WTC11 (cell line): ENCODE measurements around the gene UQCRC2. TPM values are rescaled to one million over a fixed set of nuclear protein-coding genes. Genes with fewer than 3 reads are reported as not detected.

Experiments
- ATAC-seq: fragments of 200-7000 bp; cut with Tn5 transposase; 2 replicates; pipeline ENCODE4 v1.10.0; 2021; ENCODE audit warnings: mild to moderate bottlenecking, moderate library complexity
- CTCF ChIA-PET: fragments of 300-600 bp; sonication (Branson Sonifier 250); formaldehyde crosslinking; loops from one replicate; lab custom pipeline; 2021; ENCODE audit warnings: antibody characterized with exemption; lab: Charles Lee
- POLR2A ChIA-PET: fragments of 350-600 bp; sonication (Branson Sonifier 250); formaldehyde crosslinking; loops from one replicate; lab custom pipeline; 2021; ENCODE audit warnings: antibody characterized with exemption; lab: Charles Lee
- DNase-seq: peaks from one replicate; pipeline ENCODE4 v3.0.0; 2021; ENCODE audit warnings: low spot score
- H3K27ac Mint-ChIP-seq: 2 replicates; pipeline ENCODE4 v1.8.0; 2021; ENCODE audit warnings: mixed read lengths
- H3K27me3 Mint-ChIP-seq: 2 replicates; pipeline ENCODE4 v1.8.0; 2021; ENCODE audit warnings: low read depth, mild to moderate bottlenecking, moderate library complexity, mixed read lengths
- H3K36me3 Mint-ChIP-seq: 2 replicates; pipeline ENCODE4 v1.8.0; 2021; ENCODE audit warnings: mixed read lengths
- H3K4me1 Mint-ChIP-seq: 2 replicates; pipeline ENCODE4 v1.8.0; 2022; ENCODE audit warnings: mixed read lengths
- H3K4me3 Mint-ChIP-seq: 2 replicates; pipeline ENCODE4 v1.8.0; 2021; ENCODE audit warnings: mild to moderate bottlenecking, moderate library complexity, mixed read lengths
- H3K9me3 Mint-ChIP-seq: 2 replicates; pipeline ENCODE4 v1.8.0; 2021; ENCODE audit warnings: mixed read lengths
- ATF1 ChIP-seq: sonication (generic); formaldehyde crosslinking; IDR thresholded peaks from 2 replicates; pipeline ENCODE4 v1.8.1; 2023; ENCODE audit warnings: mild to moderate bottlenecking, moderate library complexity, missing genetic modification reagents
- CREB1 ChIP-seq: sonication (generic); formaldehyde crosslinking; IDR thresholded peaks from 2 replicates; pipeline ENCODE4 v1.8.0; 2023; ENCODE audit warnings: mild to moderate bottlenecking, missing genetic modification reagents
- EMX1 ChIP-seq: fragments of 250-450 bp; sonication (Bioruptor Pico); IDR thresholded peaks from 2 replicates; pipeline ENCODE4 v1.8.0; 2021; ENCODE audit warnings: mild to moderate bottlenecking
- FOXK1 ChIP-seq: sonication (generic); formaldehyde crosslinking; IDR thresholded peaks from 2 replicates; pipeline ENCODE4 v1.8.0; 2022; ENCODE audit warnings: mild to moderate bottlenecking, moderate library complexity, missing genetic modification reagents
- FOXP1 ChIP-seq: sonication (generic); formaldehyde crosslinking; IDR thresholded peaks from 2 replicates; pipeline ENCODE4 v1.8.0; 2022; ENCODE audit warnings: missing genetic modification reagents, mild to moderate bottlenecking, moderate library complexity, borderline replicate concordance
- IRF2 ChIP-seq: sonication (generic); formaldehyde crosslinking; IDR thresholded peaks from 2 replicates; pipeline ENCODE4 v1.8.0; 2022; ENCODE audit warnings: low read depth, missing genetic modification reagents, borderline replicate concordance
- NR1H2 ChIP-seq: sonication (generic); formaldehyde crosslinking; IDR thresholded peaks from 2 replicates; pipeline ENCODE4 v1.9.0; 2021; ENCODE audit warnings: mild to moderate bottlenecking, moderate library complexity, missing genetic modification reagents
- RELA ChIP-seq: sonication (generic); formaldehyde crosslinking; IDR thresholded peaks from 2 replicates; pipeline ENCODE4 v1.8.1; 2022; ENCODE audit warnings: missing genetic modification reagents, mild to moderate bottlenecking, borderline replicate concordance
- SMAD3 ChIP-seq: sonication (generic); formaldehyde crosslinking; IDR thresholded peaks from 2 replicates; pipeline ENCODE4 v1.8.0; 2022; ENCODE audit warnings: missing genetic modification reagents, mild to moderate bottlenecking, borderline replicate concordance
- TCF7 ChIP-seq: sonication (generic); formaldehyde crosslinking; IDR thresholded peaks from 2 replicates; pipeline ENCODE4 v1.8.0; 2022; ENCODE audit warnings: mild to moderate bottlenecking, low read depth, missing genetic modification reagents, moderate library complexity
- ZNF121 ChIP-seq: sonication (generic); formaldehyde crosslinking; IDR thresholded peaks from 2 replicates; pipeline ENCODE4 v1.8.0; 2023; ENCODE audit warnings: missing genetic modification reagents
- ZNF219 ChIP-seq: sonication (generic); formaldehyde crosslinking; IDR thresholded peaks from 2 replicates; pipeline ENCODE4 v1.8.0; 2023; ENCODE audit warnings: missing genetic modification reagents, mild to moderate bottlenecking, borderline replicate concordance
- ZNF263 ChIP-seq: sonication (generic); formaldehyde crosslinking; IDR thresholded peaks from 2 replicates; pipeline ENCODE4 v1.8.1; 2022; ENCODE audit warnings: low read depth, mild to moderate bottlenecking, moderate library complexity, missing genetic modification reagents
- ZNF317 ChIP-seq: sonication (generic); formaldehyde crosslinking; IDR thresholded peaks from 2 replicates; pipeline ENCODE4 v1.8.1; 2023; ENCODE audit warnings: low read depth, mild to moderate bottlenecking, moderate library complexity, missing genetic modification reagents, borderline replicate concordance
- ZNF396 ChIP-seq: fragments of 250-450 bp; sonication (Bioruptor Pico); IDR thresholded peaks from 2 replicates; pipeline ENCODE4 v1.8.0; 2021; ENCODE audit warnings: mild to moderate bottlenecking, moderate library complexity, borderline replicate concordance
- ZNF416 ChIP-seq: fragments of 250-450 bp; sonication (Bioruptor Pico); IDR thresholded peaks from 2 replicates; pipeline ENCODE4 v1.9.0; 2021; ENCODE audit warnings: mild to moderate bottlenecking, inconsistent platforms
- total RNA-seq: library from RNA; stranded (reverse); gene quantifications from 3 replicates; pipeline ENCODE4 v1.2.3, GENCODE V29; 2021
- TF ChIP-seq, protein P1 (sequence below): sonication (generic); formaldehyde crosslinking; IDR thresholded peaks from 2 replicates; pipeline ENCODE4 v1.8.0; 2022; ENCODE audit warnings: mild to moderate bottlenecking, missing genetic modification reagents
- TF ChIP-seq, protein P2 (sequence below): fragments of 250-450 bp; sonication (Bioruptor Pico); IDR thresholded peaks from 2 replicates; pipeline ENCODE4 v1.9.0; 2021; ENCODE audit warnings: moderate library complexity, mild to moderate bottlenecking, inconsistent platforms, borderline replicate concordance
- TF ChIP-seq, protein P3 (sequence below): sonication (generic); formaldehyde crosslinking; IDR thresholded peaks from 2 replicates; pipeline ENCODE4 v1.8.0; 2023; ENCODE audit warnings: mild to moderate bottlenecking, missing genetic modification reagents
- TF ChIP-seq, protein P4 (sequence below): sonication (generic); formaldehyde crosslinking; IDR thresholded peaks from 2 replicates; pipeline ENCODE4 v1.8.0; 2022; ENCODE audit warnings: mild to moderate bottlenecking, missing genetic modification reagents
- TF ChIP-seq, protein P5 (sequence below): sonication (generic); formaldehyde crosslinking; IDR thresholded peaks from 2 replicates; pipeline ENCODE4 v1.8.1; 2023; ENCODE audit warnings: mild to moderate bottlenecking, missing genetic modification reagents, moderate library complexity
- TF ChIP-seq, protein P6 (sequence below): fragments of 200-600 bp; IDR thresholded peaks from 2 replicates; pipeline ENCODE4 v1.8.0; 2022; ENCODE audit warnings: antibody characterized with exemption
- TF ChIP-seq, protein P7 (sequence below): sonication (generic); formaldehyde crosslinking; conservative IDR thresholded peaks from 2 replicates; pipeline ENCODE4 v1.8.1; 2022; ENCODE audit warnings: mild to moderate bottlenecking, missing genetic modification reagents
- TF ChIP-seq, protein P8 (sequence below): sonication (generic); formaldehyde crosslinking; IDR thresholded peaks from 2 replicates; pipeline ENCODE4 v1.8.1; 2023; ENCODE audit warnings: mild to moderate bottlenecking, missing genetic modification reagents
- TF ChIP-seq, protein P9 (sequence below): sonication (generic); formaldehyde crosslinking; IDR thresholded peaks from 2 replicates; pipeline ENCODE4 v1.8.0; 2022; ENCODE audit warnings: mild to moderate bottlenecking, missing genetic modification reagents

Gene UQCRC2
- total RNA-seq, 1 experiment from 2014 or later, result 197 TPM

DNA sequence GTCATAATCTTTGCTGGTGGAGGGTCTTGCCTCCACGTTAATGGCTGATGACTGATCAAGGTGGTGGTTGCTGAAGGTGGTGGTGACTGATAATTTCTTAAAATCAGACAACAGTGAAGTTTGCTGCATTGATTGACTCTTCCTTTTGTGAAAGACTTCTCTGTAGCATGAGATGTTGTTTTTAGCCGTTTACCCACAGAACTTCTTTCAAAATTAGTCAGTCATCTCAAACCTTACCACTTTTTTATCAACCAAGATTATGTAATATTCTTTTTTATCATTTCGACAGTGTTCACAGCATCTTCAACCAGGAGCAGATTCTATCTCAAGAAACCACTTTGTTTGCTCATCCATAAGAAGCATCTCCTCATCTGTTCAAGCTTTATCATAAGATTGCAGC is 5.9 kb downstream of the UQCRC2 start:
- ChIA-PET POLR2A (no interaction called here), CTCF (interaction anchor here (1.5 kb wide), 1 partner anchor 119 kb away, joined by 6 read pairs; no protein-coding TSS in a partner anchor)
- DNase-seq (no peak), ATAC-seq (no peak)
- Mint-ChIP-seq H3K4me1 (peaks cover 5% of the 10 kb centered on the region), H3K9me3 (no peaks in the 10 kb centered on the region), H3K36me3 (peaks cover 55% of the 10 kb centered on the region), H3K27ac (no peak overlapping the region), H3K27me3 (no peaks in the 10 kb centered on the region), H3K4me3 (no peak overlapping the region)
- TF ChIP-seq, protein P1, sequence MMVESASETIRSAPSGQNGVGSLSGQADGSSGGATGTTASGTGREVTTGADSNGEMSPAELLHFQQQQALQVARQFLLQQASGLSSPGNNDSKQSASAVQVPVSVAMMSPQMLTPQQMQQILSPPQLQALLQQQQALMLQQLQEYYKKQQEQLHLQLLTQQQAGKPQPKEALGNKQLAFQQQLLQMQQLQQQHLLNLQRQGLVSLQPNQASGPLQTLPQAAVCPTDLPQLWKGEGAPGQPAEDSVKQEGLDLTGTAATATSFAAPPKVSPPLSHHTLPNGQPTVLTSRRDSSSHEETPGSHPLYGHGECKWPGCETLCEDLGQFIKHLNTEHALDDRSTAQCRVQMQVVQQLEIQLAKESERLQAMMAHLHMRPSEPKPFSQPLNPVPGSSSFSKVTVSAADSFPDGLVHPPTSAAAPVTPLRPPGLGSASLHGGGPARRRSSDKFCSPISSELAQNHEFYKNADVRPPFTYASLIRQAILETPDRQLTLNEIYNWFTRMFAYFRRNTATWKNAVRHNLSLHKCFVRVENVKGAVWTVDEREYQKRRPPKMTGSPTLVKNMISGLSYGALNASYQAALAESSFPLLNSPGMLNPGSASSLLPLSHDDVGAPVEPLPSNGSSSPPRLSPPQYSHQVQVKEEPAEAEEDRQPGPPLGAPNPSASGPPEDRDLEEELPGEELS, result no peak
- no peak for TF ChIP-seq FOXK1
- no peak for TF ChIP-seq IRF2
- TF ChIP-seq RELA, result no peak
- TF ChIP-seq, protein P2, sequence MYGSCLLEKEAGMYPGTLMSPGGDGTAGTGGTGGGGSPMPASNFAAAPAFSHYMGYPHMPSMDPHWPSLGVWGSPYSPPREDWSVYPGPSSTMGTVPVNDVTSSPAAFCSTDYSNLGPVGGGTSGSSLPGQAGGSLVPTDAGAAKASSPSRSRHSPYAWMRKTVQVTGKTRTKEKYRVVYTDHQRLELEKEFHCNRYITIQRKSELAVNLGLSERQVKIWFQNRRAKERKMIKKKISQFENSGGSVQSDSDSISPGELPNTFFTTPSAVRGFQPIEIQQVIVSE (CRISPR knock-in tag), result no peak
- TF ChIP-seq ZNF317, result no peak
- no peak for TF ChIP-seq ZNF416 (CRISPR knock-in tag)
- no peak for TF ChIP-seq TCF7
- TF ChIP-seq, protein P3, sequence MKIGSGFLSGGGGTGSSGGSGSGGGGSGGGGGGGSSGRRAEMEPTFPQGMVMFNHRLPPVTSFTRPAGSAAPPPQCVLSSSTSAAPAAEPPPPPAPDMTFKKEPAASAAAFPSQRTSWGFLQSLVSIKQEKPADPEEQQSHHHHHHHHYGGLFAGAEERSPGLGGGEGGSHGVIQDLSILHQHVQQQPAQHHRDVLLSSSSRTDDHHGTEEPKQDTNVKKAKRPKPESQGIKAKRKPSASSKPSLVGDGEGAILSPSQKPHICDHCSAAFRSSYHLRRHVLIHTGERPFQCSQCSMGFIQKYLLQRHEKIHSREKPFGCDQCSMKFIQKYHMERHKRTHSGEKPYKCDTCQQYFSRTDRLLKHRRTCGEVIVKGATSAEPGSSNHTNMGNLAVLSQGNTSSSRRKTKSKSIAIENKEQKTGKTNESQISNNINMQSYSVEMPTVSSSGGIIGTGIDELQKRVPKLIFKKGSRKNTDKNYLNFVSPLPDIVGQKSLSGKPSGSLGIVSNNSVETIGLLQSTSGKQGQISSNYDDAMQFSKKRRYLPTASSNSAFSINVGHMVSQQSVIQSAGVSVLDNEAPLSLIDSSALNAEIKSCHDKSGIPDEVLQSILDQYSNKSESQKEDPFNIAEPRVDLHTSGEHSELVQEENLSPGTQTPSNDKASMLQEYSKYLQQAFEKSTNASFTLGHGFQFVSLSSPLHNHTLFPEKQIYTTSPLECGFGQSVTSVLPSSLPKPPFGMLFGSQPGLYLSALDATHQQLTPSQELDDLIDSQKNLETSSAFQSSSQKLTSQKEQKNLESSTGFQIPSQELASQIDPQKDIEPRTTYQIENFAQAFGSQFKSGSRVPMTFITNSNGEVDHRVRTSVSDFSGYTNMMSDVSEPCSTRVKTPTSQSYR, result no peak
- TF ChIP-seq, protein P4, sequence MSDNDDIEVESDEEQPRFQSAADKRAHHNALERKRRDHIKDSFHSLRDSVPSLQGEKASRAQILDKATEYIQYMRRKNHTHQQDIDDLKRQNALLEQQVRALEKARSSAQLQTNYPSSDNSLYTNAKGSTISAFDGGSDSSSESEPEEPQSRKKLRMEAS (CRISPR knock-in tag), result no peak
- TF ChIP-seq SMAD3, result no peak

DNA sequence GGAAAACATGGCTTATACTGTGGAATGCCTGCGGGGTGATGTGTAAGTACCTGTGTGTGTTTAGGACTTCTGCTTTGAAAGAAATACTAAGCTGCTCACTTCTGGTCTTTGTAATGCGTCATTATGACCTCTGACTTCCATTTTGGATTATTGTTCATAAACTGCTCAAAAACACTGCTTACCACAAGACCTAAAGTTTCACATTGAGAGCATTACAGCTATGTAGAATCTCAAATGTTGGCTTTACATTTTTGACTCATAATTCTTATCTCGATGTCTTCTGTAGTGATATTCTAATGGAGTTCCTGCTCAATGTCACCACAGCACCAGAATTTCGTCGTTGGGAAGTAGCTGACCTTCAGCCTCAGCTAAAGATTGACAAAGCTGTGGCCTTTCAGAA is 9.3 kb downstream of the UQCRC2 start:
- H3K9me3 Mint-ChIP-seq, result no peaks in the 10 kb centered on the region
- no peak for ATAC-seq
- DNase-seq, result no peak
- H3K36me3 Mint-ChIP-seq, result peaks cover 79% of the 10 kb centered on the region
- H3K27me3 Mint-ChIP-seq, result no peaks in the 10 kb centered on the region
- no peak overlapping the region for H3K27ac Mint-ChIP-seq
- CTCF ChIA-PET, result no interaction called here
- POLR2A ChIA-PET, result no interaction called here
- no peak overlapping the region for H3K4me3 Mint-ChIP-seq
- no peaks in the 10 kb centered on the region for H3K4me1 Mint-ChIP-seq
- TF ChIP-seq, protein P5, sequence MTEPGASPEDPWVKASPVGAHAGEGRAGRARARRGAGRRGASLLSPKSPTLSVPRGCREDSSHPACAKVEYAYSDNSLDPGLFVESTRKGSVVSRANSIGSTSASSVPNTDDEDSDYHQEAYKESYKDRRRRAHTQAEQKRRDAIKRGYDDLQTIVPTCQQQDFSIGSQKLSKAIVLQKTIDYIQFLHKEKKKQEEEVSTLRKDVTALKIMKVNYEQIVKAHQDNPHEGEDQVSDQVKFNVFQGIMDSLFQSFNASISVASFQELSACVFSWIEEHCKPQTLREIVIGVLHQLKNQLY, result no peak
- TF ChIP-seq, protein P6, sequence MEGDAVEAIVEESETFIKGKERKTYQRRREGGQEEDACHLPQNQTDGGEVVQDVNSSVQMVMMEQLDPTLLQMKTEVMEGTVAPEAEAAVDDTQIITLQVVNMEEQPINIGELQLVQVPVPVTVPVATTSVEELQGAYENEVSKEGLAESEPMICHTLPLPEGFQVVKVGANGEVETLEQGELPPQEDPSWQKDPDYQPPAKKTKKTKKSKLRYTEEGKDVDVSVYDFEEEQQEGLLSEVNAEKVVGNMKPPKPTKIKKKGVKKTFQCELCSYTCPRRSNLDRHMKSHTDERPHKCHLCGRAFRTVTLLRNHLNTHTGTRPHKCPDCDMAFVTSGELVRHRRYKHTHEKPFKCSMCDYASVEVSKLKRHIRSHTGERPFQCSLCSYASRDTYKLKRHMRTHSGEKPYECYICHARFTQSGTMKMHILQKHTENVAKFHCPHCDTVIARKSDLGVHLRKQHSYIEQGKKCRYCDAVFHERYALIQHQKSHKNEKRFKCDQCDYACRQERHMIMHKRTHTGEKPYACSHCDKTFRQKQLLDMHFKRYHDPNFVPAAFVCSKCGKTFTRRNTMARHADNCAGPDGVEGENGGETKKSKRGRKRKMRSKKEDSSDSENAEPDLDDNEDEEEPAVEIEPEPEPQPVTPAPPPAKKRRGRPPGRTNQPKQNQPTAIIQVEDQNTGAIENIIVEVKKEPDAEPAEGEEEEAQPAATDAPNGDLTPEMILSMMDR, result no peak
- TF ChIP-seq CREB1 (CRISPR knock-in tag) (no peak), ZNF396 (no peak), ZNF219 (CRISPR knock-in tag) (no peak), ZNF263 (CRISPR knock-in tag) (no peak), EMX1 (CRISPR knock-in tag) (no peak), ZNF121 (CRISPR knock-in tag) (no peak), ATF1 (CRISPR knock-in tag) (no peak), NR1H2 (no peak), RELA (no peak), FOXP1 (CRISPR knock-in tag) (no peak)
- TF ChIP-seq, protein P7, sequence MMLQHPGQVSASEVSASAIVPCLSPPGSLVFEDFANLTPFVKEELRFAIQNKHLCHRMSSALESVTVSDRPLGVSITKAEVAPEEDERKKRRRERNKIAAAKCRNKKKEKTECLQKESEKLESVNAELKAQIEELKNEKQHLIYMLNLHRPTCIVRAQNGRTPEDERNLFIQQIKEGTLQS (CRISPR knock-in tag), result no peak
- TF ChIP-seq, protein P8, sequence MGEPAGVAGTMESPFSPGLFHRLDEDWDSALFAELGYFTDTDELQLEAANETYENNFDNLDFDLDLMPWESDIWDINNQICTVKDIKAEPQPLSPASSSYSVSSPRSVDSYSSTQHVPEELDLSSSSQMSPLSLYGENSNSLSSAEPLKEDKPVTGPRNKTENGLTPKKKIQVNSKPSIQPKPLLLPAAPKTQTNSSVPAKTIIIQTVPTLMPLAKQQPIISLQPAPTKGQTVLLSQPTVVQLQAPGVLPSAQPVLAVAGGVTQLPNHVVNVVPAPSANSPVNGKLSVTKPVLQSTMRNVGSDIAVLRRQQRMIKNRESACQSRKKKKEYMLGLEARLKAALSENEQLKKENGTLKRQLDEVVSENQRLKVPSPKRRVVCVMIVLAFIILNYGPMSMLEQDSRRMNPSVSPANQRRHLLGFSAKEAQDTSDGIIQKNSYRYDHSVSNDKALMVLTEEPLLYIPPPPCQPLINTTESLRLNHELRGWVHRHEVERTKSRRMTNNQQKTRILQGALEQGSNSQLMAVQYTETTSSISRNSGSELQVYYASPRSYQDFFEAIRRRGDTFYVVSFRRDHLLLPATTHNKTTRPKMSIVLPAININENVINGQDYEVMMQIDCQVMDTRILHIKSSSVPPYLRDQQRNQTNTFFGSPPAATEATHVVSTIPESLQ (CRISPR knock-in tag), result no peak
- TF ChIP-seq, protein P9, sequence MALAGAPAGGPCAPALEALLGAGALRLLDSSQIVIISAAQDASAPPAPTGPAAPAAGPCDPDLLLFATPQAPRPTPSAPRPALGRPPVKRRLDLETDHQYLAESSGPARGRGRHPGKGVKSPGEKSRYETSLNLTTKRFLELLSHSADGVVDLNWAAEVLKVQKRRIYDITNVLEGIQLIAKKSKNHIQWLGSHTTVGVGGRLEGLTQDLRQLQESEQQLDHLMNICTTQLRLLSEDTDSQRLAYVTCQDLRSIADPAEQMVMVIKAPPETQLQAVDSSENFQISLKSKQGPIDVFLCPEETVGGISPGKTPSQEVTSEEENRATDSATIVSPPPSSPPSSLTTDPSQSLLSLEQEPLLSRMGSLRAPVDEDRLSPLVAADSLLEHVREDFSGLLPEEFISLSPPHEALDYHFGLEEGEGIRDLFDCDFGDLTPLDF (CRISPR knock-in tag), result no peak
